SK-N-SH treated with all-trans-retinoic acid at 6 μM for 48 hours (cell line): ENCODE measurements around the gene B4GALT2.

Experiments
- ARNTL ChIP-seq: fragments of 450-650 bp; formaldehyde crosslinking; IDR thresholded peaks from 2 replicates; pipeline ENCODE4 v1.5.0; 2020; ENCODE audit warnings: low read depth, mild to moderate bottlenecking, moderate library complexity, borderline replicate concordance
- POU6F1 ChIP-seq: fragments of 250-450 bp; sonication (Bioruptor Pico); IDR thresholded peaks from 2 replicates; pipeline ENCODE4 v1.8.0; 2021; ENCODE audit warnings: low read depth, mild to moderate bottlenecking, moderate library complexity, borderline replicate concordance
- SNAI2 ChIP-seq: fragments of 250-450 bp; sonication (Bioruptor Pico); IDR thresholded peaks from 2 replicates; pipeline ENCODE4 v1.5.0; 2020; ENCODE audit warnings: mild to moderate bottlenecking, moderate library complexity
- ZNF565 ChIP-seq: fragments of 450-650 bp; formaldehyde crosslinking; conservative IDR thresholded peaks from 2 replicates; pipeline ENCODE4 v1.5.0; 2020; ENCODE audit warnings: low read depth, mild to moderate bottlenecking, moderate library complexity

DNA sequence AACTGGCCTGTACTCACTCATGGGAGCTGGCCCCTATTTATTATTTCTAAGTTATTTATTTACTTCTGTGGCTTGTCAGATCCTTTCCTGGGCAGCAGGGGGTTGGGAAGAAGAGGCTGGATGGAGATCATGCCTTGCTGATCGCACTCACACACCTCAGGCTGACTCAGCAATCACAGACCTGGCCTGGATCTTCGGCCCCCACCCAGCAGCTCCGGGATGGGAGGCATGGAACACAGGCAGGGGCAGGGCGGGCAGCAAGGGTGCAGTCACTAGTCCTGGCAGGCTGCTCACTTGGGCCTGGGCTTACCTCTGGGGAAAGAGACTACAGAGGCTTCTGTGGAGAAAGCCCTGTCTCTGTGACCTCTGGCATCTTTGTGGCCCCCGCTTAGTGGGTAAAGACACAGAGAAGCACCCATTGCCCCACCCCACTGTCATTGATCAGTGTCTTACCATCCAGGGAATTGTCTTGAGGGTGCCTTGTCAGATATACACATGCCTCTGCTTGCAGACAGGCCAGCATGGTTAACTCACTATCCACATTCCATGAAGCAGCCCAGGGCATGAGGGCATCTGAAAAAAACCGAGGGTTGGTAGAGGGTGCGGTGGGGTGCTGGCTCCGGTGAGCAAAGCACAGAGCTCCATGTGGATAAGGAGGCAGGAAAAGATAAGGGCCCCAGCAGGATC, 41.7 kb upstream of the B4GALT2 start:
- no peak for TF ChIP-seq ARNTL
- no peak for TF ChIP-seq ZNF565
- TF ChIP-seq SNAI2 (CRISPR knock-in tag): no peak
- no peak for TF ChIP-seq POU6F1 (CRISPR knock-in tag)
